ENCODE data around the gene NEU2.

- TF ChIP-seq TAF1 (IDR thresholded peaks at IDR 0.05; ENCODE audit: low read depth, low read length) (no peak), POLR2A (IDR thresholded peaks at IDR 0.05; ENCODE audit: low read depth, low read length) (no peak), POLR2AphosphoS5 (IDR thresholded peaks at IDR 0.05; ENCODE audit: low read depth, low read length) (no peak)
Observed at GRCh38 chr2:233055362-233055761, 22.9 kb downstream of the NEU2 start.
